Measurements from ENCODE around the gene COA1. TPM values are rescaled to one million over a fixed set of nuclear protein-coding genes. Genes with fewer than 3 reads are reported as not detected.

Gene COA1
- total RNA-seq, 4 donors from 2014 or later = 59.4 to 72.0 (median 68.7) TPM

GRCh38 chr7:43647339-43647672 is 82.0 kb downstream of the COA1 start:
- TF ChIP-seq POLR2A (IDR thresholded peaks at IDR 0.05) = no peak
- TF ChIP-seq CTCF (IDR thresholded peaks at IDR 0.05) = no peak
- Histone ChIP-seq H3K27me3 (no peaks in the 10 kb centered on the region), H3K27ac (peak overlapping the region; percentile 76 to 77 (median 76)), H3K4me1 (peaks cover 8 to 62% of the 10 kb centered on the region in 2 donors), H3K36me3 (no peaks in the 10 kb centered on the region), H3K9me3 (no peaks in the 10 kb centered on the region), H3K4me3 (replicated peaks in 1 of 3) (no peak overlapping the region)
- WGBS, 2 donors = 33 to 50% methylated on average over 7 of the region's 7 CpGs
- no peak for DNase-seq
- intact Hi-C loops (cut with DNase I) = loop anchor here (10.0 kb wide), 1 partner anchor 47 kb away; no protein-coding TSS in a partner anchor

- TF ChIP-seq POLR2A (IDR thresholded peaks at IDR 0.05) = no peak
- TF ChIP-seq CTCF (IDR thresholded peaks at IDR 0.05) = no peak
- intact Hi-C loops (cut with DNase I) = loop anchor here (10.0 kb wide), 1 partner anchor 48 kb away; no protein-coding TSS in a partner anchor
- H3K4me3 ChIP-seq (replicated peaks in 1 of 3) = no peak overlapping the region
- 65 to 67% methylated on average over 8 of the region's 8 CpGs for WGBS, 2 donors
- no peaks in the 10 kb centered on the region for H3K27me3 ChIP-seq
- no peaks in the 10 kb centered on the region for H3K36me3 ChIP-seq
- DNase-seq = no peak
- H3K9me3 ChIP-seq = no peaks in the 10 kb centered on the region
- peaks cover 8 to 56% of the 10 kb centered on the region in 2 donors for H3K4me1 ChIP-seq
- H3K27ac ChIP-seq = peak overlapping the region; percentile 76 to 77 (median 76)
Measured at GRCh38 chr7:43646603-43647338, 82.6 kb downstream of the COA1 start.

GRCh38 chr7:43645699-43646226 is 83.6 kb downstream of the COA1 start:
- no peaks in the 10 kb centered on the region for H3K9me3 ChIP-seq
- H3K36me3 ChIP-seq = no peaks in the 10 kb centered on the region
- 92 to 98% methylated on average over 3 of the region's 3 CpGs for WGBS, 2 donors
- no peaks in the 10 kb centered on the region for H3K27me3 ChIP-seq
- intact Hi-C loops (cut with DNase I) = loop anchor here (10.0 kb wide), 1 partner anchor 49 kb away; no protein-coding TSS in a partner anchor
- TF ChIP-seq CTCF (IDR thresholded peaks at IDR 0.05) = no peak
- no peak for TF ChIP-seq POLR2A (IDR thresholded peaks at IDR 0.05)
- H3K27ac ChIP-seq = peak overlapping the region in 1 of 3 donors; percentile 77
- no peak overlapping the region for H3K4me3 ChIP-seq (replicated peaks in 1 of 3)
- DNase-seq = no peak
- H3K4me1 ChIP-seq = peaks cover 8 to 50% of the 10 kb centered on the region in 2 donors

GRCh38 chr7:43643846-43644245 is 85.5 kb downstream of the COA1 start:
- Histone ChIP-seq H3K36me3 (no peaks in the 10 kb centered on the region), H3K9me3 (no peaks in the 10 kb centered on the region), H3K4me3 (replicated peaks in 1 of 3) (no peak overlapping the region), H3K27ac (no peak overlapping the region), H3K4me1 (peaks cover 25 to 51% of the 10 kb centered on the region in 2 donors), H3K27me3 (no peaks in the 10 kb centered on the region)
- TF ChIP-seq CTCF (IDR thresholded peaks at IDR 0.05) (no peak), POLR2A (IDR thresholded peaks at IDR 0.05) (no peak)
- WGBS, 2 donors = 83 to 84% methylated on average over 8 of the region's 8 CpGs
- DNase-seq = no peak
- intact Hi-C loops (cut with DNase I) = loop anchor here (10.0 kb wide), 1 partner anchor 51 kb away; no protein-coding TSS in a partner anchor
